ENCODE data around the gene CYP27C1. TPM values are rescaled to one million over a fixed set of nuclear protein-coding genes. Genes with fewer than 3 reads are reported as not detected.

CYP27C1 gene
- total and polyA plus RNA-seq, 2 donors from 2014 or later: 0.35 TPM; not detected in 1

DNA sequence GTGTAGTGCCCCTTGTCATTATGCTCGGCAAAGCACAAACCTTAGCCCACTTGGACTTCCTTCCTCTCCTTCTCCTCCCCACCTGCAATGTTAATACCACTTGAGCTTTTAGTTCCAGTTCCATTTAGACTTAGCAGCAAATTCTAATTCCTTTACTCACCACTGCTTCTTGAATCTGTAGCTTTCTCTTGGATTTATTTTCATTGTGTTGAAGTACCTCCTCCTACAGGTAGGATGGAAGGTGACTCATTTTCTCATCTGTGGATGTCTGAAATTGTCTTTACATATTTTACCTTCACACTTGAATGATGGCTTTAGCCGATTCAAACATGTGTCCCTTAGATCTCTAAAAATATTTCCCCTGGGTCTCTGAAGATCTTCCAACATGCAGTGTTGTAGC lies 80.3 kb downstream of the CYP27C1 start:
- TF ChIP-seq, protein P1, sequence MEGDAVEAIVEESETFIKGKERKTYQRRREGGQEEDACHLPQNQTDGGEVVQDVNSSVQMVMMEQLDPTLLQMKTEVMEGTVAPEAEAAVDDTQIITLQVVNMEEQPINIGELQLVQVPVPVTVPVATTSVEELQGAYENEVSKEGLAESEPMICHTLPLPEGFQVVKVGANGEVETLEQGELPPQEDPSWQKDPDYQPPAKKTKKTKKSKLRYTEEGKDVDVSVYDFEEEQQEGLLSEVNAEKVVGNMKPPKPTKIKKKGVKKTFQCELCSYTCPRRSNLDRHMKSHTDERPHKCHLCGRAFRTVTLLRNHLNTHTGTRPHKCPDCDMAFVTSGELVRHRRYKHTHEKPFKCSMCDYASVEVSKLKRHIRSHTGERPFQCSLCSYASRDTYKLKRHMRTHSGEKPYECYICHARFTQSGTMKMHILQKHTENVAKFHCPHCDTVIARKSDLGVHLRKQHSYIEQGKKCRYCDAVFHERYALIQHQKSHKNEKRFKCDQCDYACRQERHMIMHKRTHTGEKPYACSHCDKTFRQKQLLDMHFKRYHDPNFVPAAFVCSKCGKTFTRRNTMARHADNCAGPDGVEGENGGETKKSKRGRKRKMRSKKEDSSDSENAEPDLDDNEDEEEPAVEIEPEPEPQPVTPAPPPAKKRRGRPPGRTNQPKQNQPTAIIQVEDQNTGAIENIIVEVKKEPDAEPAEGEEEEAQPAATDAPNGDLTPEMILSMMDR (IDR thresholded peaks at IDR 0.05; ENCODE audit: borderline replicate concordance, extremely low read depth, insufficient read depth): no peak
- Histone ChIP-seq H3K27me3 (ENCODE audit: control insufficient read depth, insufficient read depth, low read length) (no peaks in the 10 kb centered on the region), H3K4me3 (ENCODE audit: low read length in 3 of 3) (no peak overlapping the region), H3K27ac (ENCODE audit: low read depth in 2 of 2, low read length in 2 of 2) (no peak overlapping the region), H3K4me1 (ENCODE audit: control insufficient read depth in 2 of 3, insufficient read depth in 2 of 3, low read depth in 1 of 3, low read length in 3 of 3) (peaks cover 0 to 35% (median 18%) of the 10 kb centered on the region in 3 donors), H3K9ac (ENCODE audit: low read length in 3 of 3) (no peak overlapping the region), H3K9me3 (ENCODE audit: control insufficient read depth in 2 of 3, insufficient read depth in 1 of 3, low read length in 3 of 3) (no peaks in the 10 kb centered on the region), H3K36me3 (ENCODE audit: control insufficient read depth in 2 of 3, insufficient read depth in 3 of 3, low read length in 3 of 3) (no peaks in the 10 kb centered on the region)
- intact Hi-C loops (cut with DNase I): no loop called here
- FAIRE-seq: no peak
- no peak for DNase-seq

DNA sequence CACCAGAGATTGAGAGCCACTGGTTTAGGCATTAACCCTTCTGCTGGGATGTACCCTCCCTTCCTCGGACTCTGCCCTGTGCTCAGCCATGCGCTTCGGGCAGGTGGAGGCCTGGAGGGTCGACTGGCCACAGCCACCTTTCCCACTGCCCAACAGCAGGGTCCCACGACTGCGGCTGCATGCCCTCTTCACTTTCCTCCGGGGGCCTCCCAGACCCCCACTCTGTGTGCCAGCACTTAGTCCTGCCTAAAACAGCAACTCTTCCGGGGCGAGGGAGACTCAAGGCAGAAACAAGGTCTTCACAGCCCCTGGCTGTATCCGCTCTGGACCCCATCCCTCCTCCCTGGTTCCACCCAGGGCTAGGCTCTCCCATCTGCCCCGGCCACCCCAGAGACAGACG lies 81.8 kb downstream of the CYP27C1 start:
- Histone ChIP-seq H3K9me3 (ENCODE audit: control insufficient read depth in 2 of 3, insufficient read depth in 1 of 3, low read length in 3 of 3) (no peaks in the 10 kb centered on the region), H3K27me3 (ENCODE audit: control insufficient read depth, insufficient read depth, low read length) (no peaks in the 10 kb centered on the region), H3K4me1 (ENCODE audit: control insufficient read depth in 2 of 3, insufficient read depth in 2 of 3, low read depth in 1 of 3, low read length in 3 of 3) (peaks cover 0 to 26% (median 12%) of the 10 kb centered on the region in 3 donors), H3K9ac (ENCODE audit: low read length in 3 of 3) (no peak overlapping the region), H3K27ac (ENCODE audit: low read depth in 2 of 2, low read length in 2 of 2) (peak overlapping the region in 1 of 2 donors; percentile 77), H3K36me3 (ENCODE audit: control insufficient read depth in 2 of 3, insufficient read depth in 3 of 3, low read length in 3 of 3) (no peaks in the 10 kb centered on the region), H3K4me3 (ENCODE audit: low read length in 3 of 3) (no peak overlapping the region)
- peak in 3 of 5 donors; percentile 48 to 64 (median 55) for DNase-seq
- no peak for FAIRE-seq
- TF ChIP-seq, protein P1 (IDR thresholded peaks at IDR 0.05; ENCODE audit: borderline replicate concordance, extremely low read depth, insufficient read depth): no peak
- intact Hi-C loops (cut with DNase I): no loop called here

DNA sequence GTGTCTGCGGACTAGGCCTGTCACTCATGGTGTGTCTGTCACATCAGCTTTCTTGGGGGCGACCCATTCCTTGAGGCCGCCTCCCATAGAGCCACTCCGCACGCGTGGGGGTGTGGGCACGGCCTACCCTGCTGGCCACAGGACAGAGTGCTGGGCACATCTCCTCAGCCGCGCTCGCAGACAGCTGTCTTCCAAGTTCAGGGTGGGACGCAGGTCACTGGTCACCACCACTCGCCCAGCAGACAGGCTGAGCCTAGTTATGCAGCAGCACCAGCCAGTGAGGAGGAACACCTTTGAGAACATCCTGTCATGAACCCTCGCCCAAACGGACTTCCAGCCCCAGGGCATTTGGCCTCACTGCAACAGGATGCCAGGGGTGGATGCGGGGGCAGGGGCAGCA lies 82.4 kb downstream of the CYP27C1 start:
- H3K4me3 ChIP-seq (ENCODE audit: low read length in 3 of 3): peak overlapping the region in 1 of 3 donors; percentile 8
- H3K9ac ChIP-seq (ENCODE audit: low read length in 3 of 3): no peak overlapping the region
- no peak for FAIRE-seq
- DNase-seq: peak in 3 of 5 donors; percentile 43 to 65 (median 45)
- no peaks in the 10 kb centered on the region for H3K36me3 ChIP-seq (ENCODE audit: control insufficient read depth in 2 of 3, insufficient read depth in 3 of 3, low read length in 3 of 3)
- TF ChIP-seq, protein P1 (IDR thresholded peaks at IDR 0.05; ENCODE audit: borderline replicate concordance, extremely low read depth, insufficient read depth): peak; percentile 8
- peaks cover 0 to 23% (median 8%) of the 10 kb centered on the region in 3 donors for H3K4me1 ChIP-seq (ENCODE audit: control insufficient read depth in 2 of 3, insufficient read depth in 2 of 3, low read depth in 1 of 3, low read length in 3 of 3)
- peak overlapping the region; percentile 69 to 80 for H3K27ac ChIP-seq (ENCODE audit: low read depth in 2 of 2, low read length in 2 of 2)
- H3K27me3 ChIP-seq (ENCODE audit: control insufficient read depth, insufficient read depth, low read length): no peaks in the 10 kb centered on the region
- H3K9me3 ChIP-seq (ENCODE audit: control insufficient read depth in 2 of 3, insufficient read depth in 1 of 3, low read length in 3 of 3): no peaks in the 10 kb centered on the region
- intact Hi-C loops (cut with DNase I): no loop called here

DNA sequence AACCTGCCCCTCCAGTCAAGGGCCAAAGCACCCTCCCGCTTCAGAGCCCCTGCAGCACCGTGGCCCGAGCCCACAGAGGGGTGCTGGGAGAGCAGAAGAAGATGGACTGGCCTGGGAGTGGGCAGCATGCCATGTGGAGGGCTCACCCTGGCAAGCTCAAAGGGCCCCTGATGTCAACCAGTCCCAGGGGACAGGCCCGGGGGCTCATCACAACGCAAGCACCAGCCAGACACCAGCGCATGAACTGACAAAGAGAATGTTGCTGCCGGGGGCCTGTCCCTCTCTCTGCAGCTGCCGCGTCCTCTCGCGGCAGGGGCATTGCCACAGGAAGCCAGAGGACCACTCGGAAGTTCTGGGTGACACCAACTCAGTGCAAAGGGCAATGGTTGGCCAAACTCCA lies 82.9 kb downstream of the CYP27C1 start:
- H3K9me3 ChIP-seq (ENCODE audit: control insufficient read depth in 2 of 3, insufficient read depth in 1 of 3, low read length in 3 of 3): no peaks in the 10 kb centered on the region
- no peaks in the 10 kb centered on the region for H3K36me3 ChIP-seq (ENCODE audit: control insufficient read depth in 2 of 3, insufficient read depth in 3 of 3, low read length in 3 of 3)
- intact Hi-C loops (cut with DNase I): no loop called here
- peak overlapping the region; percentile 2 to 69 for H3K27ac ChIP-seq (ENCODE audit: low read depth in 2 of 2, low read length in 2 of 2)
- TF ChIP-seq, protein P1 (IDR thresholded peaks at IDR 0.05; ENCODE audit: borderline replicate concordance, extremely low read depth, insufficient read depth): no peak
- FAIRE-seq (no peak), DNase-seq (peak in 1 of 5 donors; percentile 59)
- no peak overlapping the region for H3K9ac ChIP-seq (ENCODE audit: low read length in 3 of 3)
- H3K4me1 ChIP-seq (ENCODE audit: control insufficient read depth in 2 of 3, insufficient read depth in 2 of 3, low read depth in 1 of 3, low read length in 3 of 3): peaks cover 0 to 23% (median 8%) of the 10 kb centered on the region in 3 donors
- peak overlapping the region in 1 of 3 donors; percentile 8 for H3K4me3 ChIP-seq (ENCODE audit: low read length in 3 of 3)
- H3K27me3 ChIP-seq (ENCODE audit: control insufficient read depth, insufficient read depth, low read length): no peaks in the 10 kb centered on the region

Measured in kidney (tissue), 14 donors.